ENCODE data around the gene MLPH.
"Not testable (repeated sequence)": the region's sequence is repeated elsewhere in the genome, so short reads cannot be mapped to it uniquely, and the experiment has no call there.

Gene MLPH

GRCh38 chr2:237590272-237591140, 103.5 kb downstream of the MLPH start, which contains the start of gene RAB17:
Gene RAB17 (minus strand): TSS chr2:237590734. CDS start chr2:237586154, 4,580 bp downstream.
- Histone ChIP-seq H3K27me3 (ENCODE audit: control insufficient read depth in 1 of 2, insufficient read depth in 2 of 2, low read length in 2 of 2) (no peaks in the 10 kb centered on the region), H3K9ac (ENCODE audit: low read length in 2 of 2) (peak within 1 kb of the TSS in 1 of 2 donors; percentile 29), H3K27ac (ENCODE audit: low read length) (no peak within 1 kb of the TSS), H3K4me1 (ENCODE audit: control insufficient read depth, insufficient read depth, low read length) (peaks cover 40% of the 10 kb centered on the region), H3K9me3 (ENCODE audit: control insufficient read depth in 2 of 2, low read length in 2 of 2) (no peaks in the 10 kb centered on the region), H3K36me3 (ENCODE audit: control insufficient read depth in 2 of 2, insufficient read depth in 2 of 2, low read length in 2 of 2) (no peaks in the 10 kb centered on the region), H3K4me3 (ENCODE audit: low read length in 2 of 2) (peak within 1 kb of the TSS in 1 of 2 donors; percentile 15)

- Histone ChIP-seq H3K27me3 (ENCODE audit: control insufficient read depth in 1 of 2, insufficient read depth in 2 of 2, low read length in 2 of 2) (no peaks in the 10 kb centered on the region), H3K4me3 (ENCODE audit: low read length in 2 of 2) (peak overlapping the region in 1 of 2 donors; percentile 15), H3K4me1 (ENCODE audit: control insufficient read depth, insufficient read depth, low read length) (peaks cover 42% of the 10 kb centered on the region), H3K27ac (ENCODE audit: low read length) (no peak overlapping the region), H3K9ac (ENCODE audit: low read length in 2 of 2) (no peak overlapping the region), H3K9me3 (ENCODE audit: control insufficient read depth in 2 of 2, low read length in 2 of 2) (no peaks in the 10 kb centered on the region), H3K36me3 (ENCODE audit: control insufficient read depth in 2 of 2, insufficient read depth in 2 of 2, low read length in 2 of 2) (no peaks in the 10 kb centered on the region)
Measured at GRCh38 chr2:237591141-237591881, 104.3 kb downstream of the MLPH start.

GRCh38 chr2:237592425-237592980, 105.5 kb downstream of the MLPH start:
- Histone ChIP-seq H3K27ac (ENCODE audit: low read length) (peak overlapping the region; percentile 74), H3K9ac (ENCODE audit: low read length in 2 of 2) (no peak overlapping the region), H3K9me3 (ENCODE audit: control insufficient read depth in 2 of 2, low read length in 2 of 2) (no peaks in the 10 kb centered on the region), H3K4me3 (ENCODE audit: low read length in 2 of 2) (no peak overlapping the region), H3K27me3 (ENCODE audit: control insufficient read depth in 1 of 2, insufficient read depth in 2 of 2, low read length in 2 of 2) (no peaks in the 10 kb centered on the region), H3K36me3 (ENCODE audit: control insufficient read depth in 2 of 2, insufficient read depth in 2 of 2, low read length in 2 of 2) (no peaks in the 10 kb centered on the region), H3K4me1 (ENCODE audit: control insufficient read depth, insufficient read depth, low read length) (peaks cover 42% of the 10 kb centered on the region)

- H3K4me1 ChIP-seq (ENCODE audit: control insufficient read depth, insufficient read depth, low read length), result peaks cover 42% of the 10 kb centered on the region
- no peaks in the 10 kb centered on the region for H3K36me3 ChIP-seq (ENCODE audit: control insufficient read depth in 2 of 2, insufficient read depth in 2 of 2, low read length in 2 of 2)
- H3K27ac ChIP-seq (ENCODE audit: low read length), result peak overlapping the region; percentile 74
- H3K4me3 ChIP-seq (ENCODE audit: low read length in 2 of 2), result no peak overlapping the region
- no peak overlapping the region for H3K9ac ChIP-seq (ENCODE audit: low read length in 2 of 2)
- H3K9me3 ChIP-seq (ENCODE audit: control insufficient read depth in 2 of 2, low read length in 2 of 2), result no peaks in the 10 kb centered on the region
- H3K27me3 ChIP-seq (ENCODE audit: control insufficient read depth in 1 of 2, insufficient read depth in 2 of 2, low read length in 2 of 2), result no peaks in the 10 kb centered on the region
Measured at GRCh38 chr2:237593036-237593435, 106.0 kb downstream of the MLPH start.

GRCh38 chr2:237593596-237594320, 106.7 kb downstream of the MLPH start:
- peaks cover 49% of the 10 kb centered on the region for H3K4me1 ChIP-seq (ENCODE audit: control insufficient read depth, insufficient read depth, low read length)
- no peaks in the 10 kb centered on the region for H3K36me3 ChIP-seq (ENCODE audit: control insufficient read depth in 2 of 2, insufficient read depth in 2 of 2, low read length in 2 of 2)
- peak overlapping the region; percentile 74 for H3K27ac ChIP-seq (ENCODE audit: low read length)
- H3K9me3 ChIP-seq (ENCODE audit: control insufficient read depth in 2 of 2, low read length in 2 of 2), result no peaks in the 10 kb centered on the region
- no peaks in the 10 kb centered on the region for H3K27me3 ChIP-seq (ENCODE audit: control insufficient read depth in 1 of 2, insufficient read depth in 2 of 2, low read length in 2 of 2)
- no peak overlapping the region for H3K4me3 ChIP-seq (ENCODE audit: low read length in 2 of 2)
- no peak overlapping the region for H3K9ac ChIP-seq (ENCODE audit: low read length in 2 of 2)

- H3K27ac ChIP-seq (ENCODE audit: low read length), result peak overlapping the region; percentile 74
- no peaks in the 10 kb centered on the region for H3K36me3 ChIP-seq (ENCODE audit: control insufficient read depth in 2 of 2, insufficient read depth in 2 of 2, low read length in 2 of 2)
- H3K4me3 ChIP-seq (ENCODE audit: low read length in 2 of 2), result peak overlapping the region in 1 of 2 donors; percentile 35
- no peaks in the 10 kb centered on the region for H3K27me3 ChIP-seq (ENCODE audit: control insufficient read depth in 1 of 2, insufficient read depth in 2 of 2, low read length in 2 of 2)
- H3K4me1 ChIP-seq (ENCODE audit: control insufficient read depth, insufficient read depth, low read length), result peaks cover 56% of the 10 kb centered on the region
- H3K9me3 ChIP-seq (ENCODE audit: control insufficient read depth in 2 of 2, low read length in 2 of 2), result no peaks in the 10 kb centered on the region
- H3K9ac ChIP-seq (ENCODE audit: low read length in 2 of 2), result no peak overlapping the region
Measured at GRCh38 chr2:237594514-237594871, 107.4 kb downstream of the MLPH start.

GRCh38 chr2:237595829-237596519, 108.9 kb downstream of the MLPH start:
- not testable (repeated sequence) for H3K27me3 ChIP-seq (ENCODE audit: control insufficient read depth in 1 of 2, insufficient read depth in 2 of 2, low read length in 2 of 2)

GRCh38 chr2:237596520-237597195, 109.6 kb downstream of the MLPH start:
- peaks cover 63% of the 10 kb centered on the region for H3K4me1 ChIP-seq (ENCODE audit: control insufficient read depth, insufficient read depth, low read length)
- H3K27ac ChIP-seq (ENCODE audit: low read length), result peak overlapping the region; percentile 6
- no peaks in the 10 kb centered on the region for H3K36me3 ChIP-seq (ENCODE audit: control insufficient read depth in 2 of 2, insufficient read depth in 2 of 2, low read length in 2 of 2)
- H3K9ac ChIP-seq (ENCODE audit: low read length in 2 of 2), result no peak overlapping the region
- H3K4me3 ChIP-seq (ENCODE audit: low read length in 2 of 2), result no peak overlapping the region
- H3K9me3 ChIP-seq (ENCODE audit: control insufficient read depth in 2 of 2, low read length in 2 of 2), result no peaks in the 10 kb centered on the region
- H3K27me3 ChIP-seq (ENCODE audit: control insufficient read depth in 1 of 2, insufficient read depth in 2 of 2, low read length in 2 of 2), result no peaks in the 10 kb centered on the region

More at GRCh38 chr2:237595829-237596519, 108.9 kb downstream of the MLPH start:
- Histone ChIP-seq H3K4me1 (ENCODE audit: control insufficient read depth, insufficient read depth, low read length) (peaks cover 63% of the 10 kb centered on the region), H3K27ac (ENCODE audit: low read length) (peak overlapping the region; percentile 74)
- H3K4me3 ChIP-seq (ENCODE audit: low read length in 2 of 2); H3K9ac ChIP-seq (ENCODE audit: low read length in 2 of 2); H3K36me3 ChIP-seq (ENCODE audit: control insufficient read depth in 2 of 2, insufficient read depth in 2 of 2, low read length in 2 of 2); H3K9me3 ChIP-seq (ENCODE audit: control insufficient read depth in 2 of 2, low read length in 2 of 2): not testable (repeated sequence)

GRCh38 chr2:237597196-237598145, 110.4 kb downstream of the MLPH start:
- Histone ChIP-seq H3K27ac (ENCODE audit: low read length) (no peak overlapping the region), H3K9ac (ENCODE audit: low read length in 2 of 2) (no peak overlapping the region), H3K4me3 (ENCODE audit: low read length in 2 of 2) (no peak overlapping the region), H3K36me3 (ENCODE audit: control insufficient read depth in 2 of 2, insufficient read depth in 2 of 2, low read length in 2 of 2) (no peaks in the 10 kb centered on the region), H3K9me3 (ENCODE audit: control insufficient read depth in 2 of 2, low read length in 2 of 2) (no peaks in the 10 kb centered on the region), H3K4me1 (ENCODE audit: control insufficient read depth, insufficient read depth, low read length) (peaks cover 66% of the 10 kb centered on the region), H3K27me3 (ENCODE audit: control insufficient read depth in 1 of 2, insufficient read depth in 2 of 2, low read length in 2 of 2) (no peaks in the 10 kb centered on the region)
